HG03432 (cell line): ENCODE data around the gene PRELID1.

Experiments
- ATAC-seq: cut with Tn5 transposase; IDR thresholded peaks from one replicate; pipeline ENCODE4 v1.9.1; 2021; ENCODE audit warnings: mild to moderate bottlenecking, moderate library complexity; ENCODE audit not compliant: unreplicated experiment

Gene PRELID1

DNA sequence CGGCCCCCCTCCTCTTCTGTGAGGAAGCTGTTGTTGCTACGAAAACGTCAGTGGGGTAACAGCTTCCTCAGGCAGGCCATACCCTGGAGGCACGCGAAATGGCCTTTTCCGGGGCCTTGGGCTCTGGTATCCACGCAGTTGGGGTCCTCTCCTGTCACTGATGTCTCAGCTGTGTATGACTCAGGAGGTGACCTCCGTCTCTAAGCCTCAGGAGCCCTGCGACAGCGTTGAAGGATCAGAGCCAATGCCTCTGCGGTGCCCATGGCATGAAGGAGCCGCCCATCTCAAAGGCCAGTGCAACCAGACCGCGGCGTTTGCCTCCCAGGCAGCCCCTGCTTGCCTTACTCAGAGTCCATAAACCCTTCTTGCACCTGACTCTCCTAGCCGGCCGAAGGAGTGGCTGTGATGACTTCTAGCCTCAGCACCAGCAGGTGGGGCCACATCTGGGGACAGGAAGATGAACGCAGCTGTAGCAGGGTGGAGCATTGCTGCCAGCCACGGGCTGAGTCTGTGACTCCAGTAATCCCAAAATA is 9.1 kb downstream of the PRELID1 start:
- peak; percentile 20 for ATAC-seq

DNA sequence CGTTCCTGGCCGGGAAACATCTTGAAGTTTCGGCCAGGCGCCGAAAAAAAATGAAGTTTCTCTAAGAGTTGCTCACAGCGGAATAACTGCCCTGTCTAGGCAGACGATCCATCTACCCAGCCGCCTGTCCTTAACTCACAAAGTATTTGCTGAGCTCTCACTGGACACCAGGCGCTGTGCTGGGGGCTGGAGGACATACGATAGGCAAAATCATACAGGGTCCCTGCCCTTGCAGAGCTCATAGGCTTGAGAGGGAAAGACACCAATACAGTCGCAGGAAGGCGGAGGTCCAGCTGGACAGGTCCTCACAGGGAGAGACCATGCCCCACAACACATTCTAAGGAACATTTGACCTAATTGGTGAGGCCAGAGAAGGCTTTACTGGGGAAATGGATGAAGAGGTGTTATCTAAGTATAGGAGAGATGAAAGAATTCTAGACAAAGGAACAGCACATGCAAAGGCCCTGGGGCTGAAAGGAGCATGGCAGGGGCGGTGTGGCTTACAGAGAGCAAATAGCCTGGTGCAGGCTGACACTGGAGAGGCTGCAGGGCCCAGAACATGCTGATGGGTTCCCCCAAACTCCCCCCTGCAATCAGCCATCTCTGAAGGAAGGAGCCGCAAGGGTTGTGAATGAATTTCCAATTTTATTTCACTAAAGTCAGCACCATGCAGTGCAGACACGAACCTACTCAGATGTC is 10.1 kb downstream of the PRELID1 start:
- ATAC-seq, result no peak

- ATAC-seq, result no peak
These were observed 11.1 kb downstream of the PRELID1 start for GRCh38 chr5:177314376-177315342.

DNA sequence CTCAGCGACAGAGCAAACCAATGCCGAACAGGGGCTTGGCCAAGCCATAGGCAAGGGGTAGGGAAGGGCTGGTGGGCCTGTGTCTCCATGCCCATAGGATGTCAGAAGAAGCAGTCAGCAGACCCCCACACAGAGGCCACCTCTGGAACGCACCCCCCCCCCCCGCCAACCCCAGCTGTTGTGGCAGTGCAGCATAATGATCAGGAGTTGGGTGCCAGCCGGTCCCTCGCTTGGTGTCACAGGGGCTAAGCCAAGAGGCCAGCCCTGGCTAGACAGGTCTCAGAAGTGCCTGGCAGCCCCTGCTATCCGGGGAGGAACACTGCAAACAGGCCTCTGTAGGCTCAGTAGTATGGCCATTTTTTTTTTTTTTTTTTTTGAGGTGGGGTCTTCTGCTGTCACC is 11.8 kb downstream of the PRELID1 start:
- no peak for ATAC-seq

DNA sequence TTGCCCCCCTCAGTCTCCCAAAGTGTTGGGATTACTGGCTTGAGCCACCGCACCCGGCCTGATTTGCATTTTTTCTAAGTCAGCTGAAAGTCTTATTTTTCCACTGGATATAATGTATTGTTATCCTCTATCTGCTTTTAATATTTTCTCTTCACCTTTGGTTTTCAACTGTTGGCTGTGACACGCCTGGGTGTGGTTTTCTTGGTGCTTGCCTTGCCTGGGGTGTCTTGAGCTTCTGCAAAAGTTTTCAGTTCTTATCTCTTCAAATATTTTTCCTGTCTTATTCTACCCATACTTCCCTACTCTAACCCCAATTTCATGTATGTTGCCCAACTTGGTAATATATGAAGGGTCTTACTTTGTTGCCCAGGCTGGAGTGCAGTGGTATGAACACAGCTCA is 12.4 kb downstream of the PRELID1 start:
- ATAC-seq, result no peak

DNA sequence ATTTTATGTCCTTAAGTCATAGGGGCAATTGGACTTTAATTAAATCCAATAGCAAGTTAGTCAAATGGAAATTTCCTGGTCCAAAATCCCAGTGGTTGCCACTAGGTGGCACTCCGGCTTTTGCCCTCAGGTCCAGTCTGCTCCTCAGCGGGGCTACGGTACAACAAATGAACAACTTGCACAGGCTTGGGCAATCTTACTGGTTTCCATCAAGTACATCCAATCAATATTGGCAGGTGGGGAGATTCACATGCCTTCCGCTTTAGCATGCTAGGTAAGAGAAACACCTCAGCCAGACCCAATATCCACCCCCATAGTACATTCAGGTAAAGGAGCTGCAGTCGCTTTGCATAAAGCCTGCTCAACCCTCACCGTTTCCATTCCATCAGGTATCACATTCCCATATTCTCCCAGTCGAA is 14.4 kb downstream of the PRELID1 start:
- ATAC-seq, result peak; percentile 48

DNA sequence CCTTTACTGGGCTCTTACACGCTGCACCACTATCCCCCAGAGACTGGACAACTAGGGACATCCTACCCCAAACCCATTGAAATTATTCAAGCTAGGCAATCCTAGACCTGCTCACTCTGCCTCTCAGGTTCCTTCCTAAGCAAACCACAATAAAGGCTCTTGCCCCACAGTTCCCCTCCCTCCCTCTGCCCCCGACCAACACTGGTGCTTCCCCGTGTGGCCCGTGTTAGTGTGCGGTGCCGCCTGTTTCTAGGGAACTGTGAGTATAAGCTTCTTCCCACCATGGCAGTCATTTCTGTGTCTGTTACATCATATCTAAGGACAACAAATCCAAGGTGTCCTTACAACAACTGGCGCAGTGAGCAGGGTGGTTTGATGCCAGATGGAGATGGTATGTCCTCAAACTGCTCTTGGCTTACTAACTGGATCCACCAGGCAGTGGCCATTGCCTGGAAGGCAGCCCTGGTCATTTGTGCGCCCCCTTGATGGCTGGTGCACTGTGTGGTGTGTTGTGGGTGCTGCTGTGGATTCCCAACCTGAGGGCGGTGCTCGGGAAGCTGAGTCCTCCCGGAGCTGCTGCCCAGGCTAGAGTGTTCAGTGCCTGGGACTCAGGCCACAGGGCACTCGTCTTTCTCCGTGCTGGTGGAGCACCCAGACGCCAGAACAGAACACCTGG is 16.5 kb downstream of the PRELID1 start:
- ATAC-seq, result no peak

DNA sequence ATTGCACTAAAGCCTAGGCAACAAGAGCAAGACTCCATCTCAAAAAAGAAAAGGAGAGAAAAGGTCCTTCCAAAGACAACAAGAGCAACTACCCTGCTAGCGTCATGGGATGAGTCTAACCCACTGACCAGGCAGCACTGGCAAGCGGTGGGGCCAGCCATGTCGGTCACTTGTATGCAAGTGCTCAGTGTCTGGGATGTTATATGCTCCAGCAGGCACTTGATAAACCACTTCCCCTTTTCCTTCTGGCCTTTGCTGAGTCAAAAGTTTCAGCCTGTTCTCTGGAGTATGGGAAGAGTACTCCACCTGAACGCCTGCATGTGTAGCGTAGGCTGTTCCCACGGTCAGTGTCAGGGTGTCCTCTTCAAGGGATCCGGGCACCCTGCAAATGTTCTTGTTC is 17.3 kb downstream of the PRELID1 start:
- no peak for ATAC-seq

- no peak for ATAC-seq
These were observed 22.3 kb downstream of the PRELID1 start for GRCh38 chr5:177325868-177326381.

GRCh38 chr5:177327539-177328522 is 24.2 kb downstream of the PRELID1 start:
- no peak for ATAC-seq

GRCh38 chr5:177328545-177329231 is 25.1 kb downstream of the PRELID1 start:
- no peak for ATAC-seq

DNA sequence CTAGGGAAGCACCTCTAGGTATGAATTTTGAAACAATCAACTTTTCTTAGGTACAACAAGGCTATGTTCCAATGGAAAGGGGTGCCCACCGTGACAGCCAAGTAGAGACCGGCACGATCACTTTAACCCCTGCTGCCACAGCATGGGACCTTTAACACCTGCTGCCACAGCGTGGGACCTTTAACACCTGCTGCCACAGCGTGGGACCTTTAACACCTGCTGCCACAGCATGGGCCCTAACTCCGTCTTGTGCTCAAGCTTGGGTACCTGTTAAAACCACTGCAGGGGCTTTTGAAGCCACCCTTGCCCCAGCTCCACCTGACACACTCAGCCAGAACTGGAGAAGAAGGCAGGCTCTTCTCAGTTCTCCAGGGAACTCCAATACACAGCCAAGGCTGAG is 26.3 kb downstream of the PRELID1 start:
- no peak for ATAC-seq

GRCh38 chr5:177330991-177331842 is 27.6 kb downstream of the PRELID1 start:
- no peak for ATAC-seq

- ATAC-seq, result no peak
These were observed 28.7 kb downstream of the PRELID1 start for GRCh38 chr5:177332031-177332895.

GRCh38 chr5:177332896-177333260 is 29.3 kb downstream of the PRELID1 start:
- ATAC-seq, result no peak

DNA sequence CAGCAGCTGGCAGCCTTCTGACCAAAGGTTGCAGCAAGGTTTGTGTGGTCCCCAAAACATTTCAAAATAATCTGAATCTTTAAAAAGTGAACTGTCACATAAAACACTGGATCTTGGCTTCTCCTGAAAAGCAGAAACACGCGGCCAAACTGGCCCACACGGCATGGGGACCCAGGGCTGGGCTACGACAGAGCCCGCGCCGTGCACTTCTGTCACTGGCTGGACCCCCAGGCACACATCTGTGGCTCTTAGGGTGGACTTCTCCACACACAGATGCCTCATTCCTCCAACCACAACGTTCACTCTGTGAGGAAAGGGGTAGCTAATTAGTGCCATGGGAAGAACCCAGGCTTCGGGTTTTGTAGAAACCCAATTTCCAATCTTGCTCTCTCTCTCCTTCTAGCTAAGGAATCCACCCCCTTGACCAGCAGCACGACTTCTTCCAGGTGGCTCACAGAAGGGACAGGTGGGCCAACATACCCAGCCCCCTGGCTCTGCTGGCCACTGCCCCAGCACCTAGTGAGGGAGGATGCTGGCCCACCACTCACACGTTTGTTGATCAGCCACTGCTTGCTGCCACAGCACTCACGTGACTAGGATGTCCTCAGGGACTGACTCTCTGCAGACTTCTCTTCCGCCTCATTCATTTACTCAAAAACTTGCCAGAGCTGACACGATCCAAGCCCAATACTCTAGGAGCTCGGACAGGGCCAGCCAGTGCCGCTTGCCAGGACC is 30.0 kb downstream of the PRELID1 start:
- no peak for ATAC-seq

DNA sequence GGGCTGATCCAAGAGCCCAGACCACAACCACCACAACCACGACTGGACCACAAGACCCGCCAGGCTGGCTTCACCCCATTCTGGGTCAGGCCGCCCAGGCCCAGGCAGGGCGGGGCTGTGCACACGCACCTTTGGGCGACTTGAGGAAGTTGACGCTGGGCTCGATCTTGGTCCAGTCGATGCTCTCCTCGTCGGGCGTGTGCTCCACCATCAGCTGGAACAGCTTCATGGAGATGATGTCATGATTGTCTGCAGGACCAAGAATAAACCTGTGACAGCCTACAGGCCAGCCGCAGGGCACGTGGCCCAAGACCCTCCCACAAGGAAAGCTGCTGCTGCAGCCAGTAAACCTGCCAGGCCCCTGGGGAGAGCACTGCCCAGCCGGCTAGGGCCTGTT is 30.6 kb downstream of the PRELID1 start:
- no peak for ATAC-seq
